HUES64 (cell line): ENCODE measurements around the gene COL27A1.

ENCODE experiments used
- H3K27ac ChIP-seq: 2 replicates; pipeline ENCODE4 v1.7.0; 2013; ENCODE audit warnings: low read depth, low read length, inconsistent platforms
- H3K27me3 ChIP-seq: 2 replicates; pipeline ENCODE4 v1.6.1; 2013; ENCODE audit warnings: mild to moderate bottlenecking, low read length; ENCODE audit not compliant: insufficient read depth
- H3K36me3 ChIP-seq: 2 replicates; pipeline ENCODE4 v1.6.1; 2013; ENCODE audit warnings: mild to moderate bottlenecking, low read length; ENCODE audit not compliant: insufficient read depth
- H3K4me1 ChIP-seq: 2 replicates; pipeline ENCODE4 v1.6.1; 2013; ENCODE audit warnings: mild to moderate bottlenecking, low read length, moderate library complexity; ENCODE audit not compliant: insufficient read depth
- H3K4me3 ChIP-seq: 2 replicates; pipeline ENCODE4 v1.5.1; 2013; ENCODE audit warnings: mild to moderate bottlenecking, low read length, moderate library complexity
- H3K9ac ChIP-seq: 2 replicates; pipeline ENCODE4 v1.6.1; 2013; ENCODE audit warnings: mild to moderate bottlenecking, low read depth, low read length
- H3K9me3 ChIP-seq: 2 replicates; pipeline ENCODE4 v1.6.1; 2013; ENCODE audit warnings: low read depth, low read length; ENCODE audit not compliant: insufficient read depth
- WGBS: fragments of 150-250, 120-280 bp; methylation state at CpG from one replicate; pipeline ENCODE4 v1.1.7; 2013; ENCODE audit warnings: missing lambda C conversion rate; 5-methylcytosine and 5-hydroxymethylcytosine counted together

COL27A1 gene

DNA sequence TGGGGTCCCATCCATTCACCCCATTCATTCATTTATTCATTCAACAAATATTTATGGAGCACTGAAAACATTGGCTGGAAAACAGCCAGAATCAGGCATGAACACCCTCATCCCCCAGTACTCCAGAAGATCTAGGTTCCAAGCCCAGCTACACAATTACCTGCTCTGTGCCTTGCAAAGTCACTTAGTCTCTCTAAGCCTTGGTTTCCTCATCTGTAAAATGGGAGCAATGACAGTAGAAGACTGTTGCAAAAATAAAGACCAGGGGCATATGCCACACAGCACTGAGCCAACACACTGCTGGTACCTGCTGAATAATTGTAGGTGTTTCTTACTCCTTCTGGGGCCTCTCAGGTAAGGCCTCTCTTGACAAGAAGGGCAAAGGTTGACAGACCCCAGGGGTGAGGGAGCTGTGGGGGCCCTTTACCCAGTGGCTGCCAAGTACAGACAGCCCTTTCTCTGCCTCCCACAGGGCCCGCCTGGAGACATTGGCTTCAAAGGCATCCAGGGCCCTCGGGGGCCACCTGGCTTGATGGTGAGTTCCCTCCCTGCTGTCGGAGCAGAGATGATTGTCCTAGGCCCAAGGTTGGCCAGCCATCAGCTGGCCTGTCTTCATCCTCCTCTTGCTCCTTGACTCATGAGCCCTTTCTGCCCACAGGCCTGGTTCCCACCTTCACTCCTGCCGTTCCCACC is 145.0 kb downstream of the COL27A1 start:
- Histone ChIP-seq H3K4me1 (no peaks in the 10 kb centered on the region), H3K27me3 (no peaks in the 10 kb centered on the region), H3K9ac (no peak overlapping the region), H3K4me3 (no peak overlapping the region), H3K36me3 (peaks cover 49% of the 10 kb centered on the region), H3K9me3 (peaks cover 10% of the 10 kb centered on the region), H3K27ac (no peak overlapping the region)
- 93% methylated on average over 4 of the region's 4 CpGs for WGBS

DNA sequence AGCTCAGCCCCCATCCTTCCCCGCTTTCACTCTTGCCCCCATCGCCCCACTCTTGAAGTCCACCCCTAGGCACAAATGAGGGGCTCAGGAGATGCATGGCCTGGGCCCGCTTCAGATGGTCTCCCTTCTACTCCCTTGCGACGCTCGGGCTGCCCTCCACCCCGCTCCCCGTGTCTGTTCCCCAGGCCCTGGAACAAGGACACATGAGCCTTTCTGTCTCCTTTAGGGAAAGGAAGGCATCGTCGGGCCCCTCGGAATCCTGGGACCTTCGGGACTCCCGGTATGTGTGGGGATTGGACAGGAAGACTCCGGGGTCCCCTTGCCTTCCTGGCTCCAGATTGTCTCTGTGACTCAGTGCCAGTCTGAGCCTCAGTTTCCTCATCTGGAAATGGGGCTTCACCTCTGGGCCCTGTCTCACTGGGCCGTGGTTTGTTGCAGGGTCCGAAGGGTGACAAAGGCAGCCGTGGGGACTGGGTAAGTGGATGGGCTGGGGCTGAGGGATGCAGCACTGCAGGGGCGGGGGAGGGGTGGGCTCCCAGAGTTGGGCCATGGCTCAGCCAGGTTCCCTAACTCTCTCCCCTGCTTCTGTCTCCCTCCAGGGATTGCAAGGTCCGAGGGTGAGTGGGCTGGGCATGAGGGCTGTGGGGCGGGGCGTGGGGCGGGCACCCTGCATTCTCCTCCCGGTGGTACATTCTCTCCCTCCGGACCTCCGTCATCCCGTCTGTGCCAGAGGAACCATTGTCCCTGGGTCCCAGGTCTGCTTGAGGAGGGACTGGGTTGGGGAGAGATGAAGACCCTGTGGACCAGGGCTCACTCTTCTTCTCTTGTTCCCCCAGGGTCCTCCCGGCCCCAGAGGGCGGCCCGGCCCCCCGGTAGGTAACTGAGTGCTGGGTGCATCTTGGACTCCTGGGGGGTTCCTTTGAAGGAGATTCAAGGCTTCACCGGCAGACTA is 145.8 kb downstream of the COL27A1 start:
- WGBS = 94% methylated on average over 31 of the region's 31 CpGs
- H3K9me3 ChIP-seq = peaks cover 4% of the 10 kb centered on the region
- no peak overlapping the region for H3K27ac ChIP-seq
- H3K4me1 ChIP-seq = no peaks in the 10 kb centered on the region
- H3K4me3 ChIP-seq = no peak overlapping the region
- no peaks in the 10 kb centered on the region for H3K27me3 ChIP-seq
- no peak overlapping the region for H3K9ac ChIP-seq
- H3K36me3 ChIP-seq = peaks cover 41% of the 10 kb centered on the region

GRCh38 chr9:114301798-114302565 is 146.6 kb downstream of the COL27A1 start:
- WGBS = 89% methylated on average over 15 of the region's 15 CpGs
- peaks cover 32% of the 10 kb centered on the region for H3K36me3 ChIP-seq
- H3K4me3 ChIP-seq = no peak overlapping the region
- H3K27ac ChIP-seq = no peak overlapping the region
- H3K9me3 ChIP-seq = no peaks in the 10 kb centered on the region
- no peaks in the 10 kb centered on the region for H3K4me1 ChIP-seq
- no peak overlapping the region for H3K9ac ChIP-seq
- H3K27me3 ChIP-seq = no peaks in the 10 kb centered on the region

GRCh38 chr9:114302727-114303126 is 147.4 kb downstream of the COL27A1 start:
- H3K27ac ChIP-seq = no peak overlapping the region
- WGBS = 89% methylated on average over 6 of the region's 6 CpGs
- H3K36me3 ChIP-seq = peaks cover 25% of the 10 kb centered on the region
- H3K9ac ChIP-seq = no peak overlapping the region
- no peaks in the 10 kb centered on the region for H3K27me3 ChIP-seq
- no peaks in the 10 kb centered on the region for H3K4me1 ChIP-seq
- no peak overlapping the region for H3K4me3 ChIP-seq
- H3K9me3 ChIP-seq = no peaks in the 10 kb centered on the region

GRCh38 chr9:114303571-114303970 is 148.2 kb downstream of the COL27A1 start:
- peaks cover 16% of the 10 kb centered on the region for H3K36me3 ChIP-seq
- no peaks in the 10 kb centered on the region for H3K27me3 ChIP-seq
- H3K4me1 ChIP-seq = no peaks in the 10 kb centered on the region
- no peak overlapping the region for H3K27ac ChIP-seq
- WGBS = 84% methylated on average over 5 of the region's 5 CpGs
- no peak overlapping the region for H3K9ac ChIP-seq
- H3K9me3 ChIP-seq = no peaks in the 10 kb centered on the region
- H3K4me3 ChIP-seq = no peak overlapping the region

DNA sequence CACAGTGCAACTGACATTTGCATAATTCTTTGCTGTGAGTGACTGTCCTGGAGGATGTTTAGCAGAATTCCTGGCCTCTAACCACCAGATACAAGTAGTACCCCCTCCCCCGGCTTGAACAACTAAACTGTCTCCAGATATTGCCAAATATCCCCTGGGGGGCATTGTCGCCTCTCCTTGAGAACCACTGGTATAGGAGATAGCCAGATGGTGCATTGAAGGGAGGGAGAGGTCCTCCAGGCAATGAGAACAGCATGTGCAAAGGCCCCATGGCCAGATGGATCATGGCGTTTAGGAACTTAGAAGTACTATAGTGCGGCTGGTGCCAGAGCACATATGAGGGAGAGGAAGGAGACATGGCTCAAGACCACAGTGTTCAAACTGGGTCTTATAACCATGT is 148.6 kb downstream of the COL27A1 start:
- Histone ChIP-seq H3K36me3 (peaks cover 16% of the 10 kb centered on the region; the same call in 1 of the 2 replicates), H3K9me3 (no peaks in the 10 kb centered on the region), H3K9ac (no peak overlapping the region), H3K4me1 (no peaks in the 10 kb centered on the region), H3K4me3 (no peak overlapping the region), H3K27ac (no peak overlapping the region), H3K27me3 (no peaks in the 10 kb centered on the region)
- 92% methylated on average over 4 of the region's 4 CpGs for WGBS

GRCh38 chr9:114304416-114305188 is 149.3 kb downstream of the COL27A1 start:
- no peaks in the 10 kb centered on the region for H3K9me3 ChIP-seq
- no peak overlapping the region for H3K9ac ChIP-seq
- H3K27ac ChIP-seq = no peak overlapping the region
- WGBS = 92% methylated on average over 10 of the region's 10 CpGs
- no peaks in the 10 kb centered on the region for H3K4me1 ChIP-seq
- no peaks in the 10 kb centered on the region for H3K27me3 ChIP-seq
- peaks cover 17% of the 10 kb centered on the region; the same call in 1 of the 2 replicates for H3K36me3 ChIP-seq
- H3K4me3 ChIP-seq = no peak overlapping the region

DNA sequence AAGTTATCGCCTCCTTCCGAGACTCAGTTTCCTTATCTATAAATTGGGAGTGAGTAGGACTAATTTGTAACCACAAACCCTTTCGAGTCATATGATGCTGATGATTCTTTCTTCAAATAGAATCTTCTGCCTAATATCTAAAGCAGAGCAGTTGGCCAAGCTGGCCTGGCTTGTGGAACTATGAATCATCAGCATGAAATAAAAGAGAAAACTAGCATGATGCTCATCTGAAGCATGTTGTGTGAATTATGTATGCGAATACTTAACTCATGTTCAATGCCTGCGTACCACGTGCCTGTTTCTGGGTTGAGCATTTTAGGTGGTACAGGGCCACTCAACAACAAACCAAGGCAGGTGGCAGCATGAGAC is 152.5 kb downstream of the COL27A1 start:
- Histone ChIP-seq H3K36me3 (0 out of 2 replicates have a peak, but pooled peaks cover 6% of the 10 kb centered on the region), H3K9me3 (no peaks in the 10 kb centered on the region), H3K27me3 (no peaks in the 10 kb centered on the region), H3K4me3 (no peak overlapping the region), H3K27ac (no peak overlapping the region), H3K4me1 (no peaks in the 10 kb centered on the region), H3K9ac (no peak overlapping the region)
- 96% methylated on average over 6 of the region's 6 CpGs for WGBS

GRCh38 chr9:114308361-114308950 is 153.1 kb downstream of the COL27A1 start:
- Histone ChIP-seq H3K9ac (no peak overlapping the region), H3K27ac (no peak overlapping the region), H3K36me3 (0 out of 2 replicates have a peak, but pooled peaks cover 6% of the 10 kb centered on the region), H3K4me3 (no peak overlapping the region), H3K9me3 (no peaks in the 10 kb centered on the region), H3K27me3 (no peaks in the 10 kb centered on the region), H3K4me1 (no peaks in the 10 kb centered on the region)
- WGBS = 95% methylated on average over 13 of the region's 13 CpGs

- Histone ChIP-seq H3K4me3 (no peak overlapping the region), H3K27me3 (no peaks in the 10 kb centered on the region), H3K9ac (no peak overlapping the region), H3K4me1 (no peaks in the 10 kb centered on the region), H3K9me3 (no peaks in the 10 kb centered on the region), H3K27ac (no peak overlapping the region), H3K36me3 (0 out of 2 replicates have a peak, but pooled peaks cover 6% of the 10 kb centered on the region)
- WGBS = 92% methylated on average over 13 of the region's 13 CpGs
These were observed 153.8 kb downstream of the COL27A1 start for GRCh38 chr9:114309096-114309495.
